ENCODE data around the gene ACO1.
A peak's percentile ranks its signal among the peaks of the same experiment; 100 is the strongest.

ACO1 gene

DNA sequence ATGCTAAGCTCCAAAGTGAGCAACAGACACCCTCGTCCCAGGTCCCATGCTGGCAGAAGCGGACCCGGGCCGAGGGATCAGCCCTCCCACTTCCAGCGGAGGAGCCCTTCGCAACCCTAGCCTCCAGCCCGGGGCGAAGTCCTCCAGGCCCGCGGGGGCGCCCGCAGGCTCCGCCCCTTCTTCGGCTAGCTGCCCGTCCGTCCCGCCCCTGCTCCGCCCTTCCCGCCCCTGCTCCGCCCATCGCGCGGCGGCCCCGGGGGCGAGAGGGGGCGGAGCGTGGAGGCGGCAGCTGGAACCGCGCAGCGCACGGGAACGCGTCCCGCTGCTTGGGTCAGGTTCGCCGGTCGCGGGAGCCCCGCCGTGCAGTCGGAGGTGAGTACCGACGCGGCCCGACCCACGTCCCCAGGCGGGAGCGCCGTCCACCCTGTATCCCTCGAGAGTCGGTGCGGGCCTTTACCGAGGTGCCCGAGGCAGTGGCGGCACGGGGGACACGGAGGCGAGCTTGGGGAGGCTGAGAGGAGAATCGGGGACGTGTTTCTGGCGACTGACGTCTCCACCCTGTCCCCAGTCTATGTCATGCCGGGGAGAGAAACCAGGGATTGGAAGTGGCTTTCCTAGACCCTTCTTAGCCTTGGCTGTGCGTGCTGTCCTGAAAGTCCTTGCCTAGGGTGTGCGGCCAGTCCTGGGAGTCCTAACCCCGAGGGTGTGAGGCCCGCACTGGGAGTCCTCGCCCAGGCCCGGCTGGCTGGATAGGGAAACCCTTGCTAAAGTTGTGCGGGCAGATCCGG lies at the start of gene ACO1 (continued):
- TF ChIP-seq, protein P1, sequence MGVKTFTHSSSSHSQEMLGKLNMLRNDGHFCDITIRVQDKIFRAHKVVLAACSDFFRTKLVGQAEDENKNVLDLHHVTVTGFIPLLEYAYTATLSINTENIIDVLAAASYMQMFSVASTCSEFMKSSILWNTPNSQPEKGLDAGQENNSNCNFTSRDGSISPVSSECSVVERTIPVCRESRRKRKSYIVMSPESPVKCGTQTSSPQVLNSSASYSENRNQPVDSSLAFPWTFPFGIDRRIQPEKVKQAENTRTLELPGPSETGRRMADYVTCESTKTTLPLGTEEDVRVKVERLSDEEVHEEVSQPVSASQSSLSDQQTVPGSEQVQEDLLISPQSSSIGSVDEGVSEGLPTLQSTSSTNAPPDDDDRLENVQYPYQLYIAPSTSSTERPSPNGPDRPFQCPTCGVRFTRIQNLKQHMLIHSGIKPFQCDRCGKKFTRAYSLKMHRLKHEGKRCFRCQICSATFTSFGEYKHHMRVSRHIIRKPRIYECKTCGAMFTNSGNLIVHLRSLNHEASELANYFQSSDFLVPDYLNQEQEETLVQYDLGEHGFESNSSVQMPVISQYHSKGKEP (tag by site-specific recombination; IDR thresholded peaks at IDR 0.05): no peak
- TF ChIP-seq ZNF37A (tag by site-specific recombination; IDR thresholded peaks at IDR 0.05) (no peak), MEIS1 (CRISPR knock-in tag; IDR thresholded peaks at IDR 0.05; ENCODE audit: borderline replicate concordance) (no peak), ZNF48 (tag by site-specific recombination; IDR thresholded peaks at IDR 0.05) (no peak), PRDM1 (tag by site-specific recombination; IDR thresholded peaks at IDR 0.05) (no peak), ZNF121 (tag by site-specific recombination; IDR thresholded peaks at IDR 0.05) (no peak), ZNF624 (tag by site-specific recombination; IDR thresholded peaks at IDR 0.05) (no peak), ZNF138 (tag by site-specific recombination; IDR thresholded peaks at IDR 0.05; ENCODE audit: borderline replicate concordance) (no peak), ZBTB7A (tag by site-specific recombination; IDR thresholded peaks at IDR 0.05; ENCODE audit: low read depth) (no peak), ZFP69B (tag by site-specific recombination; IDR thresholded peaks at IDR 0.05) (no peak), ZNF341 (tag by site-specific recombination; IDR thresholded peaks at IDR 0.05; ENCODE audit: low read depth) (no peak), ZNF433 (tag by site-specific recombination; IDR thresholded peaks at IDR 0.05; ENCODE audit: low read depth) (no peak), ZFP37 (tag by site-specific recombination; IDR thresholded peaks at IDR 0.05) (0 out of 2 replicates have a peak, but pooled peaks have one; percentile 16), ZNF561 (tag by site-specific recombination; IDR thresholded peaks at IDR 0.05; ENCODE audit: borderline replicate concordance) (0 out of 2 replicates have a peak, but pooled peaks have one; percentile 27), ZNF274 (IDR thresholded peaks at IDR 0.05; ENCODE audit: low read length) (no peak), ZNF274 (tag by site-specific recombination; IDR thresholded peaks at IDR 0.05; ENCODE audit: borderline replicate concordance) (no peak), ZNF560 (tag by site-specific recombination; IDR thresholded peaks at IDR 0.05; ENCODE audit: borderline replicate concordance) (no peak), EGR2 (tag by site-specific recombination; IDR thresholded peaks at IDR 0.05; ENCODE audit: low read depth) (peak; percentile 79), ZNF114 (tag by site-specific recombination; IDR thresholded peaks at IDR 0.05) (no peak), ZBTB11 (tag by site-specific recombination; conservative IDR thresholded peaks at IDR 0.05; ENCODE audit: low read depth) (no peak), WT1 (tag by site-specific recombination; IDR thresholded peaks at IDR 0.05) (no peak), ZNF530 (tag by site-specific recombination; IDR thresholded peaks at IDR 0.05; ENCODE audit: low read depth) (no peak), ZEB2 (tag by site-specific recombination; IDR thresholded peaks at IDR 0.05) (peak; percentile 72; the same call in 1 of the 2 replicates), ZNF791 (tag by site-specific recombination; IDR thresholded peaks at IDR 0.05) (no peak)
- TF ChIP-seq, protein P2, sequence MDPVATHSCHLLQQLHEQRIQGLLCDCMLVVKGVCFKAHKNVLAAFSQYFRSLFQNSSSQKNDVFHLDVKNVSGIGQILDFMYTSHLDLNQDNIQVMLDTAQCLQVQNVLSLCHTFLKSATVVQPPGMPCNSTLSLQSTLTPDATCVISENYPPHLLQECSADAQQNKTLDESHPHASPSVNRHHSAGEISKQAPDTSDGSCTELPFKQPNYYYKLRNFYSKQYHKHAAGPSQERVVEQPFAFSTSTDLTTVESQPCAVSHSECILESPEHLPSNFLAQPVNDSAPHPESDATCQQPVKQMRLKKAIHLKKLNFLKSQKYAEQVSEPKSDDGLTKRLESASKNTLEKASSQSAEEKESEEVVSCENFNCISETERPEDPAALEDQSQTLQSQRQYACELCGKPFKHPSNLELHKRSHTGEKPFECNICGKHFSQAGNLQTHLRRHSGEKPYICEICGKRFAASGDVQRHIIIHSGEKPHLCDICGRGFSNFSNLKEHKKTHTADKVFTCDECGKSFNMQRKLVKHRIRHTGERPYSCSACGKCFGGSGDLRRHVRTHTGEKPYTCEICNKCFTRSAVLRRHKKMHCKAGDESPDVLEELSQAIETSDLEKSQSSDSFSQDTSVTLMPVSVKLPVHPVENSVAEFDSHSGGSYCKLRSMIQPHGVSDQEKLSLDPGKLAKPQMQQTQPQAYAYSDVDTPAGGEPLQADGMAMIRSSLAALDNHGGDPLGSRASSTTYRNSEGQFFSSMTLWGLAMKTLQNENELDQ (tag by site-specific recombination; IDR thresholded peaks at IDR 0.05; ENCODE audit: low read depth): no peak
- TF ChIP-seq, protein P3, sequence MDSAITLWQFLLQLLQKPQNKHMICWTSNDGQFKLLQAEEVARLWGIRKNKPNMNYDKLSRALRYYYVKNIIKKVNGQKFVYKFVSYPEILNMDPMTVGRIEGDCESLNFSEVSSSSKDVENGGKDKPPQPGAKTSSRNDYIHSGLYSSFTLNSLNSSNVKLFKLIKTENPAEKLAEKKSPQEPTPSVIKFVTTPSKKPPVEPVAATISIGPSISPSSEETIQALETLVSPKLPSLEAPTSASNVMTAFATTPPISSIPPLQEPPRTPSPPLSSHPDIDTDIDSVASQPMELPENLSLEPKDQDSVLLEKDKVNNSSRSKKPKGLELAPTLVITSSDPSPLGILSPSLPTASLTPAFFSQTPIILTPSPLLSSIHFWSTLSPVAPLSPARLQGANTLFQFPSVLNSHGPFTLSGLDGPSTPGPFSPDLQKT (IDR thresholded peaks at IDR 0.05; ENCODE audit: borderline replicate concordance, low read depth, low read length): no peak
- TF ChIP-seq, protein P4, sequence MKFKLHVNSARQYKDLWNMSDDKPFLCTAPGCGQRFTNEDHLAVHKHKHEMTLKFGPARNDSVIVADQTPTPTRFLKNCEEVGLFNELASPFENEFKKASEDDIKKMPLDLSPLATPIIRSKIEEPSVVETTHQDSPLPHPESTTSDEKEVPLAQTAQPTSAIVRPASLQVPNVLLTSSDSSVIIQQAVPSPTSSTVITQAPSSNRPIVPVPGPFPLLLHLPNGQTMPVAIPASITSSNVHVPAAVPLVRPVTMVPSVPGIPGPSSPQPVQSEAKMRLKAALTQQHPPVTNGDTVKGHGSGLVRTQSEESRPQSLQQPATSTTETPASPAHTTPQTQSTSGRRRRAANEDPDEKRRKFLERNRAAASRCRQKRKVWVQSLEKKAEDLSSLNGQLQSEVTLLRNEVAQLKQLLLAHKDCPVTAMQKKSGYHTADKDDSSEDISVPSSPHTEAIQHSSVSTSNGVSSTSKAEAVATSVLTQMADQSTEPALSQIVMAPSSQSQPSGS (tag by site-specific recombination; IDR thresholded peaks at IDR 0.05; ENCODE audit: low read depth): no peak
- TF ChIP-seq, protein P5, sequence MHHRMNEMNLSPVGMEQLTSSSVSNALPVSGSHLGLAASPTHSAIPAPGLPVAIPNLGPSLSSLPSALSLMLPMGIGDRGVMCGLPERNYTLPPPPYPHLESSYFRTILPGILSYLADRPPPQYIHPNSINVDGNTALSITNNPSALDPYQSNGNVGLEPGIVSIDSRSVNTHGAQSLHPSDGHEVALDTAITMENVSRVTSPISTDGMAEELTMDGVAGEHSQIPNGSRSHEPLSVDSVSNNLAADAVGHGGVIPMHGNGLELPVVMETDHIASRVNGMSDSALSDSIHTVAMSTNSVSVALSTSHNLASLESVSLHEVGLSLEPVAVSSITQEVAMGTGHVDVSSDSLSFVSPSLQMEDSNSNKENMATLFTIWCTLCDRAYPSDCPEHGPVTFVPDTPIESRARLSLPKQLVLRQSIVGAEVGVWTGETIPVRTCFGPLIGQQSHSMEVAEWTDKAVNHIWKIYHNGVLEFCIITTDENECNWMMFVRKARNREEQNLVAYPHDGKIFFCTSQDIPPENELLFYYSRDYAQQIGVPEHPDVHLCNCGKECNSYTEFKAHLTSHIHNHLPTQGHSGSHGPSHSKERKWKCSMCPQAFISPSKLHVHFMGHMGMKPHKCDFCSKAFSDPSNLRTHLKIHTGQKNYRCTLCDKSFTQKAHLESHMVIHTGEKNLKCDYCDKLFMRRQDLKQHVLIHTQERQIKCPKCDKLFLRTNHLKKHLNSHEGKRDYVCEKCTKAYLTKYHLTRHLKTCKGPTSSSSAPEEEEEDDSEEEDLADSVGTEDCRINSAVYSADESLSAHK (tag by site-specific recombination; IDR thresholded peaks at IDR 0.05): no peak
